ENCODE measurements around the gene CAMK2A. TPM values are rescaled to one million over a fixed set of nuclear protein-coding genes. Genes with fewer than 3 reads are reported as not detected.

The CAMK2A gene
- total RNA-seq, 1 donor from 2014 or later = not detected

DNA sequence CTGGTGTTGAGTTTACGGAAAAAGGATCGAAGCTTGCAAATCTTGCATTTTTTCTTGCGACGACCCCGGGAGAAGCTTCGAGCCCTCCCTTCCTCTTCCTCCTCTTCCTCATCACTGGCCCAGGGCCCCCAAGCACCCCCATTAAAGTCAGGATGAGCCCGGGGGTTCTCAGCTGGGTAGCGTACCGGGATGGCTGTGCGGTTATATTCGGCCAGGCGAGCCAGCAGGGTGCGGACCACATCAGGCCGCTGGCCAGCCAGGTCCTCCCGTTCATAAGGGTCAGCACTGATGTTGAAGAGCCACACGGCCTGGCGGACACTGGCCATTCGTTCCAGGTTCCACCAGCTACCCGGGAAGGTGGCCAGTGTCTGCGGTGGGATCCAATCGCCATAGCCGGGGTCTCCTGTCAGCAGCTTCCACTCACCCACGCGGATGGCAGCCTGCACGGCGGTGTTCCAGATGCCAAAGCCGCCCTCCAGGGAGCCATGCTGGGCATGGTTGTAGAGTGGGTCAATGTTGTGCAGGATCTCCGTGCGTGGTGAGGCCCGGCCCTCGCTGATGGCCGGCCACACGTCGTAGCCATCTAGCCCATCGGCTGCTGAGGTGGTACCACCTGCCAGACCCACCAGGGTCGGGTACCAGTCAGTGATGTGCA is 7.8 kb upstream of the CAMK2A start:
- Mint-ChIP-seq H3K4me3 (ENCODE audit: unreplicated experiment) (no peak overlapping the region), H3K36me3 (ENCODE audit: unreplicated experiment) (no peaks in the 10 kb centered on the region), H3K27me3 (ENCODE audit: unreplicated experiment) (no peaks in the 10 kb centered on the region), H3K4me1 (ENCODE audit: unreplicated experiment) (peaks cover 18% of the 10 kb centered on the region), H3K9me3 (ENCODE audit: unreplicated experiment) (no peaks in the 10 kb centered on the region), H3K27ac (ENCODE audit: unreplicated experiment) (no peak overlapping the region)
- no peak for DNase-seq (ENCODE audit: extremely low spot score, unreplicated experiment)
- TF ChIP-seq, protein P1, sequence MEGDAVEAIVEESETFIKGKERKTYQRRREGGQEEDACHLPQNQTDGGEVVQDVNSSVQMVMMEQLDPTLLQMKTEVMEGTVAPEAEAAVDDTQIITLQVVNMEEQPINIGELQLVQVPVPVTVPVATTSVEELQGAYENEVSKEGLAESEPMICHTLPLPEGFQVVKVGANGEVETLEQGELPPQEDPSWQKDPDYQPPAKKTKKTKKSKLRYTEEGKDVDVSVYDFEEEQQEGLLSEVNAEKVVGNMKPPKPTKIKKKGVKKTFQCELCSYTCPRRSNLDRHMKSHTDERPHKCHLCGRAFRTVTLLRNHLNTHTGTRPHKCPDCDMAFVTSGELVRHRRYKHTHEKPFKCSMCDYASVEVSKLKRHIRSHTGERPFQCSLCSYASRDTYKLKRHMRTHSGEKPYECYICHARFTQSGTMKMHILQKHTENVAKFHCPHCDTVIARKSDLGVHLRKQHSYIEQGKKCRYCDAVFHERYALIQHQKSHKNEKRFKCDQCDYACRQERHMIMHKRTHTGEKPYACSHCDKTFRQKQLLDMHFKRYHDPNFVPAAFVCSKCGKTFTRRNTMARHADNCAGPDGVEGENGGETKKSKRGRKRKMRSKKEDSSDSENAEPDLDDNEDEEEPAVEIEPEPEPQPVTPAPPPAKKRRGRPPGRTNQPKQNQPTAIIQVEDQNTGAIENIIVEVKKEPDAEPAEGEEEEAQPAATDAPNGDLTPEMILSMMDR (IDR thresholded peaks at IDR 0.05) = no peak

DNA sequence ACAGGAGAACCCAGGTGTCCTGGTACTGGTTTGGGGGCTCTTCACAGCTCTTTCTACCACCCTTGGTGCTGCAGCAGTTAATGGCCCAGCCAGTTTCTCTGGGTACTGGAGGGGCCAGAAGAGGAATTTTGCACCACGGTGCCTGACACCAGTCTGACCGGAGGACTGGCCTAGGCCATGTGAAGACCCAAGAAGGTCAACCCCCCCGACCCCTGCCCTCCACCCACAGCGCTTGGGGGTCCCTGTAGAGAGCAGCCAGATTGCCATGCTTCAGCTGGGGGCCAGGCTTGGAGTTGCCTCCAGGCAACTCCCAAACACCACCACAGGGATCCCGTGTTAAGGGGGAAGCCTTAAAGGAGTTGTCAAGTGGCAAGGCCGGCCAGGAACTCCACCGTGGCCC is 6.9 kb upstream of the CAMK2A start:
- TF ChIP-seq, protein P1 (IDR thresholded peaks at IDR 0.05) = no peak
- H3K27me3 Mint-ChIP-seq (ENCODE audit: unreplicated experiment) = no peaks in the 10 kb centered on the region
- no peaks in the 10 kb centered on the region for H3K36me3 Mint-ChIP-seq (ENCODE audit: unreplicated experiment)
- no peak overlapping the region for H3K27ac Mint-ChIP-seq (ENCODE audit: unreplicated experiment)
- DNase-seq (ENCODE audit: extremely low spot score, unreplicated experiment) = no peak
- no peaks in the 10 kb centered on the region for H3K9me3 Mint-ChIP-seq (ENCODE audit: unreplicated experiment)
- no peak overlapping the region for H3K4me3 Mint-ChIP-seq (ENCODE audit: unreplicated experiment)
- peaks cover 17% of the 10 kb centered on the region for H3K4me1 Mint-ChIP-seq (ENCODE audit: unreplicated experiment)

DNA sequence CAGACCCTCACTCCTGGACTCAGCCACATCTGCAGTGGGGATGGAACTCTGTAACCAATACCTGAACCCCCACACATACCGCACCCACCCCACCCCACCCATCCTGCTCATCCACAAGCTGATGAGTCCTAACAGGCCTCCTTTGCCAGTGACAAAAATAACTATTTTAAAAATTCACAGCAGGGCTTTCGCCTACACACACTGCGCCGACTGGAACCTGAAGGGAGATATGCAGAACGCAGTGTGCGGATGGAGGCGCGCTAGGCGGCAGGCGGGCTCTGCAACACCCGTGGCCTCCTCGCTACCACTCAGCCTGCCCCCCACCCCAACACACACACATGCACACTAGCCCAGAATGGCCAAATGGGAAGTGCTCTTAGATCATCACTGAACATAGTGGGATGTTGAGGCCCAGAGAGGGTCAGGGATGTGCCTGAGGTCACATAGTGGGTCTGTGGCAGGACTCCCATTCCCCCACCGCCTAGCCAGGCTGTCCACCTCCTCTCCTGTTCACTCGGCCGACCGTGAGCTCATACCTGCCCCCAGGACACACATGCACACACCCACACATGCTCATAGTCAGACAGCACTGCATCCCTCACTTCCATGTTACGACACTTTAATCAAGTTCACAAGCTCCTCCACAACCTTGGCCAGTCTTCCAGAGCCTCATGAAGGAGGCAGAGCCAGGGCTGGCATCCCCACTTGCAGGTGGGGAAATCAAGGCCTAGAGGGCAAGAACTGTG is 6.3 kb upstream of the CAMK2A start:
- peak overlapping the region; percentile 38 for H3K27ac Mint-ChIP-seq (ENCODE audit: unreplicated experiment)
- no peak for DNase-seq (ENCODE audit: extremely low spot score, unreplicated experiment)
- H3K9me3 Mint-ChIP-seq (ENCODE audit: unreplicated experiment) = no peaks in the 10 kb centered on the region
- no peak overlapping the region for H3K4me3 Mint-ChIP-seq (ENCODE audit: unreplicated experiment)
- H3K27me3 Mint-ChIP-seq (ENCODE audit: unreplicated experiment) = no peaks in the 10 kb centered on the region
- TF ChIP-seq, protein P1 (IDR thresholded peaks at IDR 0.05) = no peak
- peaks cover 13% of the 10 kb centered on the region for H3K4me1 Mint-ChIP-seq (ENCODE audit: unreplicated experiment)
- no peaks in the 10 kb centered on the region for H3K36me3 Mint-ChIP-seq (ENCODE audit: unreplicated experiment)

DNA sequence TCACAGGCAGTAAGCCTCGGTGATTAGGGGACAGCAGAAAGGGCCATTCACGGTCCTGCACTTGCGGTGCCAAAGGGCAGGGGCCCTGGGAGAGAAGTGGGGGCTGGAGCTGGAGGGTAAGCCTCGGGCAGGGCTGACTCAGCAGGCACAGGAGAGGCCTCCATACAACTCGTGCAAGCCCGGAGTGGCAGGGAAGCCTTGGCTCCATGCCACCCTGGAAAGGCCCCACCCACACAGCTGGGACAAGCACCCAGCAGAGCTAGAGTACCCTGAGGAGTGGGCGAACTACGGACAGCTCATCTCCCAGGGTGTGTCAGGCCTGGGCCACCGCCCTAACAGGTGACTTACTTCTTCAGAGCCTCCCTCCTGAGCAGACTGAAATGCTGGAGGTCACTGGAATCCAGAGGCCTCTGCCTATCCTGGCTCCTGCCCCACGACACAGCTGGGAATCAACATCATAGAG is 5.6 kb upstream of the CAMK2A start:
- peak overlapping the region; percentile 38 for H3K27ac Mint-ChIP-seq (ENCODE audit: unreplicated experiment)
- no peak for DNase-seq (ENCODE audit: extremely low spot score, unreplicated experiment)
- TF ChIP-seq, protein P1 (IDR thresholded peaks at IDR 0.05) = no peak
- peaks cover 13% of the 10 kb centered on the region for H3K4me1 Mint-ChIP-seq (ENCODE audit: unreplicated experiment)
- H3K36me3 Mint-ChIP-seq (ENCODE audit: unreplicated experiment) = no peaks in the 10 kb centered on the region
- H3K9me3 Mint-ChIP-seq (ENCODE audit: unreplicated experiment) = no peaks in the 10 kb centered on the region
- H3K4me3 Mint-ChIP-seq (ENCODE audit: unreplicated experiment) = no peak overlapping the region
- H3K27me3 Mint-ChIP-seq (ENCODE audit: unreplicated experiment) = no peaks in the 10 kb centered on the region

DNA sequence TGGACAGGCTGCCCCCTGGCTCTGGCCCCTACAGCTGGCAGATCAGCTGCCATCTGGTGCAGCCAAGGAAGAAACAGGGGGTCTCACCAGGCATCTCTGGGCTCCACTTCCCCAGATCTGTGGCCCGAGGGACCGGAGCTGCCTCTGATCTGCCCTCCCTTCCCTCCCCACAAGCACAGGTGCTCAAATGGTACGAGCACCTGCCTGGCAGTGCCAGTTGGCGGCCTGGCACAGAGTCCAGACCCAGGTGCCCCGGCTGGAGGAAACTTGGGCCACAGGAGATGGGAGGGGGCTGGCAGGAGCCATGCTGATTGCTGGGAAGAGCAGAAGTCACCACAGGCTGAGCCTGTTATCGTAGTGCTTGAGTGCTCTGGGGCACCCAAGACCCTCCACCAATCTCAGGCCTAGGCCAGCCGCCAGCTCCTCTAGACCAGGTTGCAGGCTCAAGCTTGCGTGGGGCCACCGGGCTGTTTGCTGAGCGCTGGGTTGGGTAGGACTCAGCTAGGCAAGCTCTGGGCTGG is 5.0 kb upstream of the CAMK2A start:
- Mint-ChIP-seq H3K36me3 (ENCODE audit: unreplicated experiment) (no peaks in the 10 kb centered on the region), H3K9me3 (ENCODE audit: unreplicated experiment) (no peaks in the 10 kb centered on the region), H3K27ac (ENCODE audit: unreplicated experiment) (no peak overlapping the region), H3K27me3 (ENCODE audit: unreplicated experiment) (no peaks in the 10 kb centered on the region), H3K4me3 (ENCODE audit: unreplicated experiment) (no peak overlapping the region), H3K4me1 (ENCODE audit: unreplicated experiment) (peaks cover 13% of the 10 kb centered on the region)
- TF ChIP-seq, protein P1 (IDR thresholded peaks at IDR 0.05) = no peak
- DNase-seq (ENCODE audit: extremely low spot score, unreplicated experiment) = no peak

All from osteocyte (in vitro differentiated cells).